LNCaP clone FGC (cell line): ENCODE data around the gene ZNF688.
"Not testable (repeated sequence)": the region's sequence is repeated elsewhere in the genome, so short reads cannot be mapped to it uniquely, and the experiment has no call there.

Experiments
- DNase-seq: peaks from one replicate; pipeline ENCODE4 v3.0.0-alpha.2; 2011; ENCODE audit warnings: low read depth
- H3K4me3 ChIP-seq: 2 replicates; pipeline ENCODE4 v1.5.1; 2011; ENCODE audit warnings: mild to moderate bottlenecking, low read depth, low read length, control low read depth
- CTCF ChIP-seq: IDR thresholded peaks from 2 replicates; pipeline ENCODE4 v1.5.1; 2012; ENCODE audit warnings: mild to moderate bottlenecking; ENCODE audit not compliant: control insufficient read depth, insufficient read depth; ENCODE audit errors: extremely low read depth

The ZNF688 gene

GRCh38 chr16:30525844-30526136, 45.7 kb downstream of the ZNF688 start:
- TF ChIP-seq CTCF, result no peak
- no peak for DNase-seq
- peak overlapping the region; percentile 74 for H3K4me3 ChIP-seq

DNA sequence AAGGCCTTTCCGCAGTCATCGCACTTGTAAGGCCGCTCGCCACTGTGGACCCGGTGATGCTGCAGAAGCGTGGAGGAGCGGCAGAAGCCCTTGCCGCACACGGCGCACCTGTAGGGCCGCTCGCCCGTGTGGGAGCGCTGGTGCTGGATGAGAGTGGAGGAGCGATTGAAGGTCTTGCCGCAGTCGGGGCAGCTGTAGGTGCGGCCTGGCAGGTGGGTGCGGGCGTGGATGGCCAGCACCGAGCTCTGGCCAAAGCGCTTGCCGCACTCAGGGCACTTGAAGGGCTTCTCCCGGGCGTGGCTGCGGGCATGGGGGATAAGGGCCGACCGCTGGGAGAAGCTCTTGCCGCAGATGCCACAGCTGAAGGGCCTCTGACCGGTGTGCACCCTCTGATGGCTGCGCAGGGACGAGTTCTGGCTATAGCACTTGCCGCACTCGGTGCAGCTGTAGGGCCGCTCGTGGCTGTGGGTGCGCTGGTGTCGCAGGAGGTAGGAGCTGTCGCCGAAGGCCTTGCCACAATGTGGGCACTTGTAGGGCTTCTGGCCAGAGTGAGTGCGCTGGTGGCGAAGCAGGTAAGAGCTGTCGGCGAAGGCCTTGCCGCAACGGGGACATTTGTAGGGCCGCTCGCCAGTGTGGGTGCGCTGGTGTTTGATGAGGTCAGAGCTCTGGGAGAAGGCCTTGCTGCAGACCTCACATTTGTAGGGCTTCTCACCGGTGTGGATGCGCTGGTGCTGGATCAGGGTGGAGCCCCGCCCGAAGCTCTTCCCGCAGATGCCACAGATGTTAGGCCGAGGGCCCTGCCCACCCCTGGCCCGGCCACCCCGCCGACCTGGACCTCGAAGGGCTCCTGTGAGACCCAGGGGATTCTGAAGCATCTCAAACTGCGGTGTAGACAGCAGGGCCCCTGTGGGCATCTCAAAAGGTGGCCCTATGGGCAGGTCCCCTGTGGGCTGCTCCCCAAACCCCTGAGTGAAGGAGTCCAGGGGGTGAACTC, 46.6 kb downstream of the ZNF688 start:
- no peak for TF ChIP-seq CTCF
- no peak for DNase-seq
- H3K4me3 ChIP-seq, result no peak overlapping the region

DNA sequence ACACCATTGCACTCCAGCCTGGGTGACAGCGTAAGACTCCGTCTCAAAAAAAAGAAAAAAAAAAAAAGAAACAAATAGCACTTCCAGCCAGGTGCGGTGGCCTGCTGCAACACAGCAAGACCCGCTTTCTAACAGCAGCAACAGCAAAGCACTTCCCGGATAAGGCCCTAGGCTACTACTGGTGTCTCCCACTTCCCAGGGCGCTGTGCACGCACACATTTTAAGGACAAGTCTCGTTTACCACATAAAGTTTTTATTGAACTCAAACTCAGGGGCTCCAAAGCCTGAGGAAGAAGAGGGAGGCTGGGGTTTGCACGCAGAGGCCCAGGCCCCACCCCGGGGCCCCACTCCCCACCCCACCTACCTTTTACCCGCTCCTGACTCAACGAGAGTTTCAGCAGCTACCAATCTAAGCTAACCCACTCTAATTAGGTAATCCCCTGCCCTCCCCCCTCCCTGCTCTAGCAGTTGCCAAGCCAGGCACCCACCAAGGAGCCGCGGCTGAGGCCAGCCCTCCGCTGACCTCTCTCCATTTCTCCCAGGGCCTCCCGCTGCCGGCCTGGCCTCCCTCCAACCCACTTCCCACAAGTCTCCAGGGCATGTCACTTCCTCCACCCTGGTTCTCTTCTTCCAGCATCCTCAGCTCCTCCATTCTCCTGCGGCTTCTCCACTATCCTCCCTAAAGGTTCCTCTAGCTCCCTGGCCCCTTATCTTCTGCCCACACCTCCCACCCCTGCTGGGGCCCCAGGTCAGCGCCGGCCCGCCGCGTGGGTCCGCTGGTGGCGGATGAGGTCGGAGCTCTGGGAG, 47.5 kb downstream of the ZNF688 start:
- DNase-seq, result no peak
- no peak overlapping the region for H3K4me3 ChIP-seq
- no peak for TF ChIP-seq CTCF

- DNase-seq, H3K4me3 ChIP-seq: not testable (repeated sequence)
Observed at GRCh38 chr16:30522702-30523463, 48.6 kb downstream of the ZNF688 start.

DNA sequence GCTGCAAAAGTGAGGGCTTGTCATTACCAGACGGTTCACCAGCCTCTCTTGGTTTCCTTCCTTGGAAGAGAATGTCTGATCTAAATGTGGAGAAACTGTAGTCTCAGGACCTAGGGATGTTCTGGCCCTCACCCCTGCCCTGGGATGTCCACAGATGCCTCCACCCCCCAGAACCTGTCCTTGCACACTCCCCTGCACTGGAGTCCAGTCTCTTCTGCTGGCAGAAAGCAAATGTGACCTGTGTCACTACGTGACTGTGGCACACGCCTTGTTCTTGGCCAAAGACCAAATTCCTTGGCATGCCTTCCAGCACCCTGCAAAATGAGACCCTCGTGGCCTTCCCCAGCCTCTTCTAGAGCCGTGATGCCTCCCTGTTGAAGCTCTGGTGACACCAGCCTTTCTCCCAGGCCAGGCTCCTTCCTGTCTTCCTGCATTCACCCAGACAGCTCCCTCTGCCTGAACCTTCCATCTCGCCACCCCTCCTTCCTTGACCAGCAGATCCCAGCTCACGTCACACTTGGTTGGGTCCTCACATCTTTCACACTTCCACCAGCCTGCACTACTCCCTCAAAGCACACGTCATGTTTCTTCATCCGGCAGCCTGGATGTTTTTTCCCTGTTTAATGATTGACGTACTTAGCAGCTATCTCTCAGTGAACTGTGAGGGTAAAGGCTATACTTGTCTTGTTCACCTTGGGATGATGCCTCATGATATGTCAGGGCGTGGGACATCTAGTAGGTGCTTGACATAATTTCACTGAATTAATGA, 49.5 kb downstream of the ZNF688 start:
- no peak overlapping the region for H3K4me3 ChIP-seq
- DNase-seq, result no peak
- TF ChIP-seq CTCF, result no peak

DNA sequence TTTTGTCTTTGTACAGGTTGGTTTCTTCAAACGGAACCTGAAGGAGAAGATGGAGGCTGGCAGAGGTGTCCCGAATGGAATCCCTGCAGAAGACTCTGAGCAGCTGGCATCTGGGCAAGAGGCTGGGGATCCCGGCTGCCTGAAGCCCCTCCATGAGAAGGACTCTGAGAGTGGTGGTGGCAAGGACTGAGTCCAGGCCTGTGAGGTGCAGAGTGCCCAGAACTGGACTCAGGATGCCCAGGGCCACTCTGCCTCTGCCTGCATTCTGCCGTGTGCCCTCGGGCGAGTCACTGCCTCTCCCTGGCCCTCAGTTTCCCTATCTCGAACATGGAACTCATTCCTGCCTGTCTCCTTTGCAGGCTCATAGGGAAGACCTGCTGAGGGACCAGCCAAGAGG, 50.0 kb downstream of the ZNF688 start:
- no peak for TF ChIP-seq CTCF
- no peak overlapping the region for H3K4me3 ChIP-seq
- DNase-seq, result no peak
